Suprapubic skin (tissue), 3 donors: ENCODE measurements around the gene OR13A1.

ENCODE experiments used
- CTCF ChIP-seq, 2 donors: fragments of 200-600 bp in 1 of 2; fragments of 450-650 bp in 1 of 2; sonication (generic) in 1 of 2; IDR thresholded peaks; one replicate each; pipeline ENCODE4 v1.5.1; 2016 to 2019; ENCODE audit warnings: antibody characterized with exemption in 2 of 2, mild to moderate bottlenecking in 1 of 2, moderate library complexity in 1 of 2
- EP300 ChIP-seq: sonication (generic); formaldehyde crosslinking; IDR thresholded peaks from one replicate; pipeline ENCODE4 v1.6.1; 2017; ENCODE audit warnings: antibody characterized with exemption
- POLR2A ChIP-seq, 2 donors: fragments of 450-650 bp; IDR thresholded peaks; one replicate each; pipeline ENCODE4 v1.6.1; 2017; ENCODE audit warnings: antibody characterized with exemption in 2 of 2, mild to moderate bottlenecking in 2 of 2, moderate library complexity in 2 of 2

GRCh38 chr10:45274364-45274763 lies 41.0 kb downstream of the OR13A1 start:
- TF ChIP-seq POLR2A (IDR thresholded peaks at IDR 0.05), result no peak
- TF ChIP-seq CTCF (IDR thresholded peaks at IDR 0.05), result no peak
- no peak for TF ChIP-seq EP300
